Heart left ventricle (tissue), 13 donors: Measurements from ENCODE around the gene LAMA4.

Source experiments
- POLR2A ChIP-seq, 2 donors: fragments of 450-650 bp; IDR thresholded peaks; one replicate each; pipeline ENCODE4 v1.6.1; 2017; ENCODE audit warnings: antibody characterized with exemption in 2 of 2, mild to moderate bottlenecking in 2 of 2, moderate library complexity in 2 of 2
- TF ChIP-seq, protein P1 (sequence below), 12 donors: fragments of 200-600 bp; sonication (generic) in 4 of 12; IDR thresholded peaks; one replicate each; pipeline versions ENCODE4 v1.5.0 to v1.8.0; 2018 to 2022; ENCODE audit warnings: antibody characterized with exemption in 12 of 12, mild to moderate bottlenecking in 5 of 12
- donor health status: ischemic (EF 13 %, LVEDD 7.1; RV severe dilation, severe dysfunction).
- donor health status: DM: no; HTN: yes; CAD: no.
- donor health status: DM: no; HTN: no; CAD: no.
- donor health status: ischemic (EF 25% LVEDD 6.9; RV normal size, moderate dysfunction).
- donor health status: ischemic (EF 25% LVEDD 5.7; RV mildly dilated, moderate dysfunction).
- donor health status: ischemic (EF 35%, LVEDD 5.7; RV mildly dilated, moderate dysfunction).
- donor health status: nonischemic (EF 11% LVEDD 7.7; RV severe dilation, severe dysfunction).
- donor health status: DM: yes; HTN: yes; CAD: no.
- donor health status: PGD.
- donor health status: ischemic (EF 29% LVEDD 5.4; RV normal size, mild dysfunction).
- donor health status: nonischemic (EF 23%, LVEDD 6.1; RV moderate dilation, normal function).

DNA sequence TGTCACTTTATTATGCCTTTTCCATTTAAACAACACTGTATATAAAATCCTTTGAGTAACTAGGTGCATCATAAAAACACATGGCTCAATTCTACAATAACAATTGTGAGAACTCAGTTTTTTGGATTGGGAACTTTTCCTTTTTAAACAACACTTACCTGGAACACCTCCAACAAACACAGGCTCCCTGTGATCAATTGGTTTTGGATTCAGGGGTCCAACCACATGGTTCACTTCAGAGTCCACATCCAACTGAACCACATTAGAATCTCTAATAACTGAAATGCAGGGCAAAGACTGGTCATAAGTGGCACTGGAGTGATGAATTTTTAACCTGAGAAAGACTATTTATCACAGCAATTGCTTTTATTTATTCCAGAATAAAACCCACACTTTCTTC lies 140.4 kb downstream of the LAMA4 start:
- no peak for TF ChIP-seq POLR2A (IDR thresholded peaks at IDR 0.05)
- TF ChIP-seq, protein P1, sequence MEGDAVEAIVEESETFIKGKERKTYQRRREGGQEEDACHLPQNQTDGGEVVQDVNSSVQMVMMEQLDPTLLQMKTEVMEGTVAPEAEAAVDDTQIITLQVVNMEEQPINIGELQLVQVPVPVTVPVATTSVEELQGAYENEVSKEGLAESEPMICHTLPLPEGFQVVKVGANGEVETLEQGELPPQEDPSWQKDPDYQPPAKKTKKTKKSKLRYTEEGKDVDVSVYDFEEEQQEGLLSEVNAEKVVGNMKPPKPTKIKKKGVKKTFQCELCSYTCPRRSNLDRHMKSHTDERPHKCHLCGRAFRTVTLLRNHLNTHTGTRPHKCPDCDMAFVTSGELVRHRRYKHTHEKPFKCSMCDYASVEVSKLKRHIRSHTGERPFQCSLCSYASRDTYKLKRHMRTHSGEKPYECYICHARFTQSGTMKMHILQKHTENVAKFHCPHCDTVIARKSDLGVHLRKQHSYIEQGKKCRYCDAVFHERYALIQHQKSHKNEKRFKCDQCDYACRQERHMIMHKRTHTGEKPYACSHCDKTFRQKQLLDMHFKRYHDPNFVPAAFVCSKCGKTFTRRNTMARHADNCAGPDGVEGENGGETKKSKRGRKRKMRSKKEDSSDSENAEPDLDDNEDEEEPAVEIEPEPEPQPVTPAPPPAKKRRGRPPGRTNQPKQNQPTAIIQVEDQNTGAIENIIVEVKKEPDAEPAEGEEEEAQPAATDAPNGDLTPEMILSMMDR (IDR thresholded peaks at IDR 0.05): no peak
